Ascending aorta (tissue), 2 donors: ENCODE results near the gene F2RL2. TPM values are rescaled to one million over a fixed set of nuclear protein-coding genes. Genes with fewer than 3 reads are reported as not detected.

ENCODE experiments used
- DNase-seq, 2 donors: peaks; one replicate each; pipeline ENCODE4 v3.0.0-alpha.2; 2019; ENCODE audit warnings: low spot score in 2 of 2
- H3K27ac ChIP-seq, 2 donors: fragments of 200-600 bp; sonication (generic); one replicate each; pipeline ENCODE4 v1.5.1; 2016 to 2017; ENCODE audit warnings: mild to moderate bottlenecking in 1 of 2
- H3K27me3 ChIP-seq: fragments of 200-600 bp; sonication (generic); one replicate; pipeline ENCODE4 v1.5.1; 2017
- H3K36me3 ChIP-seq, 2 donors: fragments of 200-600 bp; sonication (generic); one replicate each; pipeline ENCODE4 v1.5.1; 2016
- H3K4me1 ChIP-seq, 2 donors: fragments of 200-600 bp; sonication (generic); one replicate each; pipeline ENCODE4 v1.5.1; 2016 to 2017; ENCODE audit warnings: mild to moderate bottlenecking in 1 of 2
- H3K4me3 ChIP-seq, 2 donors: fragments of 200-600 bp; sonication (generic); one replicate each; pipeline ENCODE4 v1.5.1; 2016 to 2017; ENCODE audit warnings: mild to moderate bottlenecking in 1 of 2
- H3K9me3 ChIP-seq, 2 donors: fragments of 200-600 bp; sonication (generic); one replicate each; pipeline ENCODE4 v1.5.1; 2016
- intact Hi-C: fragments of 100-400 bp; cut with DNase I; formaldehyde crosslinking; loops from one replicate; pipeline ENCODE4 v1.15.1; 2023
- total RNA-seq: library from RNA; depleted of rRNA; stranded (reverse); fragments of >200 nt; gene quantifications from one replicate; pipeline ENCODE4 v1.1.0, GENCODE V29; 2016
- TF ChIP-seq, protein P1 (sequence below), 3 experiments: fragments of 200-600 bp in 2 of 3; fragments of 450-650 bp in 1 of 3; sonication (generic) in 2 of 3; IDR thresholded peaks; one replicate each; pipeline ENCODE4 v1.5.1; 2016 to 2019; ENCODE audit warnings: antibody characterized with exemption in 3 of 3, mild to moderate bottlenecking in 1 of 3, moderate library complexity in 1 of 3

F2RL2 gene
- total RNA-seq, 1 donor from 2014 or later: not detected

DNA sequence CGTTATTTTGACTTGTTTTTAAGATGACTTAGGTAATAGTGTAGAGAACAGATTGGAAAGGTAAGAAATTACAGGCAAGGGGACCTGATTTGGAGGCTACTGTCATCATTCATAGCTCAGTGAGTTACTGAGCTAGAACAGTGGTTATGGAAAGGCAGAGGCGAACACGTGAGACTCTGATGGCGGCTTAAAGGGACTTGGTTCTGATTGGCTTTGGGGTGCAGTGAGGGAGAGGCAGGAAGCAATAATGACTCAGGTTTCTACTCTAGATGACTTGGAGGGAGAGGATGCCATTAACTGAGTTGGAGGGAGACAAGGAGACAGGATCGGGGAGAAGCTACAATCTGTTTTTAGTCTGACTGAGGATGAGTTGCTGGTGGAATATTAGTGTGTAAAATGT, 3.0 kb downstream of the F2RL2 start:
- Histone ChIP-seq H3K27me3 (no peaks in the 10 kb centered on the region), H3K27ac (no peak overlapping the region), H3K36me3 (no peaks in the 10 kb centered on the region), H3K4me1 (no peaks in the 10 kb centered on the region), H3K9me3 (no peaks in the 10 kb centered on the region), H3K4me3 (no peak overlapping the region)
- TF ChIP-seq, protein P1, sequence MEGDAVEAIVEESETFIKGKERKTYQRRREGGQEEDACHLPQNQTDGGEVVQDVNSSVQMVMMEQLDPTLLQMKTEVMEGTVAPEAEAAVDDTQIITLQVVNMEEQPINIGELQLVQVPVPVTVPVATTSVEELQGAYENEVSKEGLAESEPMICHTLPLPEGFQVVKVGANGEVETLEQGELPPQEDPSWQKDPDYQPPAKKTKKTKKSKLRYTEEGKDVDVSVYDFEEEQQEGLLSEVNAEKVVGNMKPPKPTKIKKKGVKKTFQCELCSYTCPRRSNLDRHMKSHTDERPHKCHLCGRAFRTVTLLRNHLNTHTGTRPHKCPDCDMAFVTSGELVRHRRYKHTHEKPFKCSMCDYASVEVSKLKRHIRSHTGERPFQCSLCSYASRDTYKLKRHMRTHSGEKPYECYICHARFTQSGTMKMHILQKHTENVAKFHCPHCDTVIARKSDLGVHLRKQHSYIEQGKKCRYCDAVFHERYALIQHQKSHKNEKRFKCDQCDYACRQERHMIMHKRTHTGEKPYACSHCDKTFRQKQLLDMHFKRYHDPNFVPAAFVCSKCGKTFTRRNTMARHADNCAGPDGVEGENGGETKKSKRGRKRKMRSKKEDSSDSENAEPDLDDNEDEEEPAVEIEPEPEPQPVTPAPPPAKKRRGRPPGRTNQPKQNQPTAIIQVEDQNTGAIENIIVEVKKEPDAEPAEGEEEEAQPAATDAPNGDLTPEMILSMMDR (IDR thresholded peaks at IDR 0.05): no peak
- DNase-seq: no peak
- intact Hi-C loops: no loop called here

GRCh38 chr5:76617675-76618074, 5.5 kb downstream of the F2RL2 start:
- H3K27ac ChIP-seq: no peak overlapping the region
- no peaks in the 10 kb centered on the region for H3K9me3 ChIP-seq
- intact Hi-C loops: no loop called here
- no peak for DNase-seq
- no peak overlapping the region for H3K4me3 ChIP-seq
- no peaks in the 10 kb centered on the region for H3K36me3 ChIP-seq
- TF ChIP-seq, protein P1 (IDR thresholded peaks at IDR 0.05): no peak
- no peaks in the 10 kb centered on the region for H3K4me1 ChIP-seq
- no peaks in the 10 kb centered on the region for H3K27me3 ChIP-seq

GRCh38 chr5:76617229-76617628, 6.0 kb downstream of the F2RL2 start:
- intact Hi-C loops: no loop called here
- no peaks in the 10 kb centered on the region for H3K36me3 ChIP-seq
- no peaks in the 10 kb centered on the region for H3K9me3 ChIP-seq
- H3K27ac ChIP-seq: no peak overlapping the region
- no peak overlapping the region for H3K4me3 ChIP-seq
- H3K4me1 ChIP-seq: no peaks in the 10 kb centered on the region
- no peaks in the 10 kb centered on the region for H3K27me3 ChIP-seq
- no peak for DNase-seq
- TF ChIP-seq, protein P1 (IDR thresholded peaks at IDR 0.05): no peak

DNA sequence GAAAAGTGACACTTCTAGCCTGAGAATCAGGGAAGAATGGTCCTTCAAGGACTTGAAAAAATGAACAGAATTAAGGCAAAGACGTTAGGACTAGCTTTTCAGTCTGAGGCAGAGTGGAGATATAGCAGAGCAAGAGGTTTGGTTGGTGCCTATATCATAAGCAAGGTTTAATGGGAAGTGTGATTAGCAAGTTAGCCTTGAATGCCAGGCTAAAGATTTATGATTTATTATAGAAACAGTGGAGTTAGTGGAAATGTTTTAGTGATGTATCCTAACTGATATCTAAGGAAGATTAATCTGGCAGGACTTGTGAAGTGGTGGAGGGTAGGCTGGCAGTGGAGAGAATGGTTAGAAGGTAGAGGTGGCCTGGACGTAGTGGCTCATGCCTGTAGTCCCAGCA, 7.0 kb downstream of the F2RL2 start:
- no peak overlapping the region for H3K4me3 ChIP-seq
- TF ChIP-seq, protein P1 (IDR thresholded peaks at IDR 0.05): no peak
- intact Hi-C loops: no loop called here
- H3K27me3 ChIP-seq: no peaks in the 10 kb centered on the region
- no peaks in the 10 kb centered on the region for H3K36me3 ChIP-seq
- DNase-seq: no peak
- H3K9me3 ChIP-seq: no peaks in the 10 kb centered on the region
- H3K4me1 ChIP-seq: no peaks in the 10 kb centered on the region
- no peak overlapping the region for H3K27ac ChIP-seq

GRCh38 chr5:76615759-76616158, 7.4 kb downstream of the F2RL2 start:
- Histone ChIP-seq H3K36me3 (no peaks in the 10 kb centered on the region), H3K27me3 (no peaks in the 10 kb centered on the region), H3K4me3 (no peak overlapping the region), H3K27ac (no peak overlapping the region), H3K4me1 (no peaks in the 10 kb centered on the region), H3K9me3 (no peaks in the 10 kb centered on the region)
- intact Hi-C loops: no loop called here
- no peak for DNase-seq
- TF ChIP-seq, protein P1 (IDR thresholded peaks at IDR 0.05): no peak

GRCh38 chr5:76612942-76613341, 10.3 kb downstream of the F2RL2 start:
- intact Hi-C loops: no loop called here

More at GRCh38 chr5:76612942-76613341, 10.3 kb downstream of the F2RL2 start:
- Histone ChIP-seq H3K4me3 (no peak overlapping the region), H3K4me1 (no peaks in the 10 kb centered on the region), H3K27me3 (no peaks in the 10 kb centered on the region), H3K27ac (no peak overlapping the region), H3K9me3 (no peaks in the 10 kb centered on the region), H3K36me3 (no peaks in the 10 kb centered on the region)
- no peak for DNase-seq
- TF ChIP-seq, protein P1 (IDR thresholded peaks at IDR 0.05): no peak
